Tibial artery (tissue), 4 donors: ENCODE measurements around the gene CD14.

Experiments used
- DNase-seq, 2 donors: peaks; one replicate each; pipeline ENCODE4 v3.0.0-alpha.2; 2019
- H3K27ac ChIP-seq, 2 donors: fragments of 200-600 bp; sonication (generic) in 1 of 2; 1 replicate in 1 of 2; 2 replicates in 1 of 2; pipeline ENCODE4 v1.5.1; 2018 to 2019; ENCODE audit warnings: mild to moderate bottlenecking in 1 of 2
- H3K27me3 ChIP-seq, 2 donors: fragments of 200-600 bp; sonication (generic) in 1 of 2; one replicate each; pipeline versions ENCODE4 v1.5.1 to v1.6.0; 2016 to 2019
- H3K36me3 ChIP-seq, 3 donors: fragments of 200-600 bp; sonication (generic) in 2 of 3; one replicate each; pipeline ENCODE4 v1.5.1; 2016 to 2019; ENCODE audit warnings: mild to moderate bottlenecking in 2 of 3
- H3K4me1 ChIP-seq, 4 donors: fragments of 200-600 bp; sonication (generic) in 2 of 4; 1 replicate in 3 of 4; 2 replicates in 1 of 4; pipeline ENCODE4 v1.5.1; 2016 to 2019
- H3K4me3 ChIP-seq, 2 donors: fragments of 200-600 bp; sonication (generic) in 1 of 2; 1 replicate in 1 of 2; 2 replicates in 1 of 2; pipeline ENCODE4 v1.5.1; 2018 to 2019; ENCODE audit warnings: mild to moderate bottlenecking in 2 of 2
- H3K9me3 ChIP-seq, 3 donors: fragments of 200-600 bp; sonication (generic) in 1 of 3; one replicate each; pipeline ENCODE4 v1.5.1; 2016 to 2019
- CTCF ChIP-seq, 2 experiments: fragments of 200-600 bp in 1 of 2; fragments of 450-650 bp in 1 of 2; IDR thresholded peaks; one replicate each; pipeline ENCODE4 v1.5.1; 2017 to 2019; ENCODE audit warnings: antibody characterized with exemption in 2 of 2, mild to moderate bottlenecking in 1 of 2, moderate library complexity in 1 of 2
- intact Hi-C: fragments of 100-400 bp; cut with DNase I; formaldehyde crosslinking; loops from one replicate; pipeline ENCODE4 v1.15.0; 2023; ENCODE audit warnings: low total_unique reads

The CD14 gene

GRCh38 chr5:140633021-140633471, at the start of gene CD14:
TSS of gene CD14 (minus strand) at chr5:140633175. CDS start at chr5:140633071, 104 bp downstream.
- intact Hi-C loops: no loop called here
- DNase-seq: peak; percentile 63 to 82
- H3K4me3 ChIP-seq: peak within 1 kb of the TSS; percentile 53 to 62
- no peaks in the 10 kb centered on the region for H3K27me3 ChIP-seq
- no peak for TF ChIP-seq CTCF (IDR thresholded peaks at IDR 0.05)
- peak within 1 kb of the TSS; percentile 65 to 70 for H3K27ac ChIP-seq
- peaks cover 5 to 17% (median 13%) of the 10 kb centered on the region in 4 donors for H3K4me1 ChIP-seq
- no peaks in the 10 kb centered on the region for H3K9me3 ChIP-seq
- H3K36me3 ChIP-seq: no peaks in the 10 kb centered on the region

GRCh38 chr5:140678993-140679392, 46.0 kb upstream of the CD14 start:
- H3K27ac ChIP-seq: no peak overlapping the region
- H3K4me1 ChIP-seq: no peaks in the 10 kb centered on the region
- peaks cover 60 to 100% (median 84%) of the 10 kb centered on the region in 3 donors for H3K36me3 ChIP-seq
- no peak for TF ChIP-seq CTCF (IDR thresholded peaks at IDR 0.05)
- H3K27me3 ChIP-seq: no peaks in the 10 kb centered on the region
- intact Hi-C loops: no loop called here
- DNase-seq: no peak
- no peak overlapping the region for H3K4me3 ChIP-seq
- H3K9me3 ChIP-seq: no peaks in the 10 kb centered on the region

- no peaks in the 10 kb centered on the region for H3K27me3 ChIP-seq
- H3K9me3 ChIP-seq: no peaks in the 10 kb centered on the region
- H3K27ac ChIP-seq: no peak overlapping the region
- DNase-seq: no peak
- peaks cover 65 to 100% (median 82%) of the 10 kb centered on the region in 3 donors for H3K36me3 ChIP-seq
- H3K4me1 ChIP-seq: no peaks in the 10 kb centered on the region
- no peak for TF ChIP-seq CTCF (IDR thresholded peaks at IDR 0.05)
- H3K4me3 ChIP-seq: no peak overlapping the region
- intact Hi-C loops: no loop called here
These were observed 45.0 kb upstream of the CD14 start for GRCh38 chr5:140677947-140678346.

- Histone ChIP-seq H3K4me1 (peaks cover 0 to 6% (median 0%) of the 10 kb centered on the region in 4 donors), H3K27ac (no peak overlapping the region), H3K27me3 (no peaks in the 10 kb centered on the region), H3K36me3 (peaks cover 52 to 97% (median 67%) of the 10 kb centered on the region in 3 donors), H3K9me3 (no peaks in the 10 kb centered on the region), H3K4me3 (no peak overlapping the region)
- TF ChIP-seq CTCF (IDR thresholded peaks at IDR 0.05): no peak
- intact Hi-C loops: no loop called here
- no peak for DNase-seq
These were observed 41.7 kb upstream of the CD14 start for GRCh38 chr5:140674629-140675028.

- Histone ChIP-seq H3K36me3 (peaks cover 52 to 97% (median 67%) of the 10 kb centered on the region in 3 donors), H3K27me3 (no peaks in the 10 kb centered on the region), H3K4me1 (peaks cover 0 to 6% (median 0%) of the 10 kb centered on the region in 4 donors), H3K27ac (no peak overlapping the region), H3K4me3 (no peak overlapping the region), H3K9me3 (no peaks in the 10 kb centered on the region)
- no peak for TF ChIP-seq CTCF (IDR thresholded peaks at IDR 0.05)
- DNase-seq: no peak
- intact Hi-C loops: no loop called here
These were observed 41.2 kb upstream of the CD14 start for GRCh38 chr5:140674211-140674610.
